Transverse colon (tissue), 4 donors: ENCODE measurements around the gene PDE4D.

ENCODE experiments used
- EP300 ChIP-seq: sonication (generic); formaldehyde crosslinking; IDR thresholded peaks from one replicate; pipeline ENCODE4 v1.6.1; 2017; ENCODE audit warnings: antibody characterized with exemption, low read depth
- POLR2A ChIP-seq: fragments of 450-650 bp; IDR thresholded peaks from one replicate; pipeline ENCODE4 v1.6.1; 2016; ENCODE audit warnings: antibody characterized with exemption, mild to moderate bottlenecking, moderate library complexity
- POLR2AphosphoS5 ChIP-seq, 3 donors: sonication (generic); formaldehyde crosslinking; IDR thresholded peaks; one replicate each; pipeline ENCODE4 v1.6.1; 2016; ENCODE audit warnings: antibody characterized with exemption in 3 of 3
- TF ChIP-seq, protein P1 (sequence below), 5 experiments: fragments of 200-600 bp in 3 of 5; fragments of 450-650 bp in 2 of 5; sonication (generic) in 3 of 5; IDR thresholded peaks; 1 replicate in 2 of 5; 2 replicates in 3 of 5; pipeline ENCODE4 v1.5.1; 2016 to 2017; ENCODE audit warnings: antibody characterized with exemption in 5 of 5, inconsistent platforms in 3 of 5, mild to moderate bottlenecking in 2 of 5, moderate library complexity in 1 of 5

DNA sequence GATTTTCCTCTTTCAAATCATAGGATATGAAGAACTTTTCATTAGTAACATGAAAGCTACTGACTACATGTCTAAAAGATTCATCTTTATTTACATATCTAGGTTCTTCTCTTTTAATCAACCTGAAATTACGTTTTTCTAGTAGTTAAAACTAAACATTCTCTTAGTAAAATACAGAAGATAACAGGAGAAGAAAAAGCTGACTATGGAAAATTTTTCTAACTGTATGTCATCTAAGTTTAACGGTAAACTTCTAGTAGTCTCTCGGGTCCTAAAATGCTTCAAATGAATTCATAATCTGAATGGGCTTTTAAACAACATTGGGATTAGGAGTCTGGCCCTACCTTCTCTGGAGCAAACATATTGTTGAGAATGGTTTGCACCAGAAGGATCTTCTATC lies 151.9 kb downstream of the PDE4D start:
- TF ChIP-seq, protein P1, sequence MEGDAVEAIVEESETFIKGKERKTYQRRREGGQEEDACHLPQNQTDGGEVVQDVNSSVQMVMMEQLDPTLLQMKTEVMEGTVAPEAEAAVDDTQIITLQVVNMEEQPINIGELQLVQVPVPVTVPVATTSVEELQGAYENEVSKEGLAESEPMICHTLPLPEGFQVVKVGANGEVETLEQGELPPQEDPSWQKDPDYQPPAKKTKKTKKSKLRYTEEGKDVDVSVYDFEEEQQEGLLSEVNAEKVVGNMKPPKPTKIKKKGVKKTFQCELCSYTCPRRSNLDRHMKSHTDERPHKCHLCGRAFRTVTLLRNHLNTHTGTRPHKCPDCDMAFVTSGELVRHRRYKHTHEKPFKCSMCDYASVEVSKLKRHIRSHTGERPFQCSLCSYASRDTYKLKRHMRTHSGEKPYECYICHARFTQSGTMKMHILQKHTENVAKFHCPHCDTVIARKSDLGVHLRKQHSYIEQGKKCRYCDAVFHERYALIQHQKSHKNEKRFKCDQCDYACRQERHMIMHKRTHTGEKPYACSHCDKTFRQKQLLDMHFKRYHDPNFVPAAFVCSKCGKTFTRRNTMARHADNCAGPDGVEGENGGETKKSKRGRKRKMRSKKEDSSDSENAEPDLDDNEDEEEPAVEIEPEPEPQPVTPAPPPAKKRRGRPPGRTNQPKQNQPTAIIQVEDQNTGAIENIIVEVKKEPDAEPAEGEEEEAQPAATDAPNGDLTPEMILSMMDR (IDR thresholded peaks at IDR 0.05): no peak
- no peak for TF ChIP-seq EP300
- no peak for TF ChIP-seq POLR2AphosphoS5 (IDR thresholded peaks at IDR 0.05)
- no peak for TF ChIP-seq POLR2A
